Cardiac muscle cell (in vitro differentiated cells and primary cell): Measurements from ENCODE around the gene CKS1B. TPM values are rescaled to one million over a fixed set of nuclear protein-coding genes. Genes with fewer than 3 reads are reported as not detected.

Experiments used
- DNase-seq, 2 donors: peaks; one replicate each; pipeline versions ENCODE4 v3.0.0 to v3.0.0-alpha.2; 2010 to 2017; ENCODE audit warnings: low read depth in 1 of 2, low spot score in 1 of 2
- H3K27ac ChIP-seq: fragments of 200-600 bp; sonication (generic); 2 replicates; pipeline ENCODE4 v1.5.1; 2016
- H3K27me3 ChIP-seq: fragments of 200-600 bp; sonication (generic); 2 replicates; pipeline ENCODE4 v1.6.0; 2016; ENCODE audit warnings: control low read depth
- H3K36me3 ChIP-seq: fragments of 200-600 bp; sonication (generic); 2 replicates; pipeline ENCODE4 v1.5.1; 2016; ENCODE audit warnings: control low read depth
- H3K4me1 ChIP-seq: fragments of 200-600 bp; sonication (generic); 2 replicates; pipeline ENCODE4 v1.8.1; 2017; ENCODE audit warnings: low read depth, mild to moderate bottlenecking, mixed run types
- H3K4me3 ChIP-seq: fragments of 200-600 bp; sonication (generic); 2 replicates; pipeline ENCODE4 v1.5.1; 2016; ENCODE audit warnings: mild to moderate bottlenecking
- H3K9me3 ChIP-seq: fragments of 200-600 bp; sonication (generic); 2 replicates; pipeline ENCODE4 v1.5.1; 2017; ENCODE audit warnings: low read depth, mild to moderate bottlenecking, control low read depth
- polyA plus RNA-seq: library from polyadenylated mRNA; unstranded; fragments of >200 nt; fragmentation: Nextera tagmentation; extraction: Ambion mirVana; gene quantifications from 2 replicates; pipeline ENCODE4 v1.2.1, GENCODE V29; 2016
- total RNA-seq: library from RNA; depleted of rRNA; stranded (reverse); fragments of >200 nt; gene quantifications from 2 replicates; pipeline ENCODE4 v1.2.3, GENCODE V29; 2016
- TF ChIP-seq, protein P1 (sequence below): IDR thresholded peaks from 2 replicates; pipeline ENCODE4 v1.5.1; 2012; ENCODE audit warnings: low read depth, mild to moderate bottlenecking, low read length

CKS1B gene
- total and polyA plus RNA-seq, 2 experiments from 2014 or later = 96.5 to 157 TPM

DNA sequence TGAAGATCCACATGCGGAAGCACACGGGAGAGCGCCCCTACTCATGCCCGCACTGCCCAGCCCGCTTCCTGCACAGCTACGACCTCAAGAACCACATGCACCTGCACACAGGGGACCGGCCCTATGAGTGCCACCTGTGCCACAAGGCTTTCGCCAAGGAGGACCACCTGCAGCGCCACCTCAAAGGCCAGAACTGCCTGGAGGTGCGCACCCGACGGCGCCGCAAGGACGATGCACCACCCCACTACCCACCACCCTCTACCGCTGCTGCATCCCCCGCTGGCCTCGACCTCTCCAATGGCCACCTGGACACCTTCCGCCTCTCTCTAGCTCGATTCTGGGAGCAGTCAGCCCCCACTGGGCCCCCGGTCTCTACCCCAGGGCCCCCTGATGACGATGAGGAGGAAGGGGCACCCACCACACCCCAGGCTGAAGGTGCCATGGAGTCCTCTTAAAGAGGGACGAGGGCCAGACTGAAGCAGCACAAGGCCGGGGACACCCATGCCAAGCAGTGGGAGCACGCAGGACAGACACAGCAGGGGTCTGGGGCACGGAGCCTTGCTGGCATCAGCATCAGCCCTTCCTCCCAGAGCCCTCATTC, 41.9 kb downstream of the CKS1B start:
- H3K4me3 ChIP-seq = no peak overlapping the region
- no peaks in the 10 kb centered on the region for H3K9me3 ChIP-seq
- no peak overlapping the region for H3K27ac ChIP-seq
- DNase-seq = no peak
- H3K27me3 ChIP-seq = no peaks in the 10 kb centered on the region
- TF ChIP-seq, protein P1, sequence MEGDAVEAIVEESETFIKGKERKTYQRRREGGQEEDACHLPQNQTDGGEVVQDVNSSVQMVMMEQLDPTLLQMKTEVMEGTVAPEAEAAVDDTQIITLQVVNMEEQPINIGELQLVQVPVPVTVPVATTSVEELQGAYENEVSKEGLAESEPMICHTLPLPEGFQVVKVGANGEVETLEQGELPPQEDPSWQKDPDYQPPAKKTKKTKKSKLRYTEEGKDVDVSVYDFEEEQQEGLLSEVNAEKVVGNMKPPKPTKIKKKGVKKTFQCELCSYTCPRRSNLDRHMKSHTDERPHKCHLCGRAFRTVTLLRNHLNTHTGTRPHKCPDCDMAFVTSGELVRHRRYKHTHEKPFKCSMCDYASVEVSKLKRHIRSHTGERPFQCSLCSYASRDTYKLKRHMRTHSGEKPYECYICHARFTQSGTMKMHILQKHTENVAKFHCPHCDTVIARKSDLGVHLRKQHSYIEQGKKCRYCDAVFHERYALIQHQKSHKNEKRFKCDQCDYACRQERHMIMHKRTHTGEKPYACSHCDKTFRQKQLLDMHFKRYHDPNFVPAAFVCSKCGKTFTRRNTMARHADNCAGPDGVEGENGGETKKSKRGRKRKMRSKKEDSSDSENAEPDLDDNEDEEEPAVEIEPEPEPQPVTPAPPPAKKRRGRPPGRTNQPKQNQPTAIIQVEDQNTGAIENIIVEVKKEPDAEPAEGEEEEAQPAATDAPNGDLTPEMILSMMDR = no peak
- H3K4me1 ChIP-seq = peaks cover 10% of the 10 kb centered on the region
- peaks cover 3% of the 10 kb centered on the region for H3K36me3 ChIP-seq

- peaks cover 3% of the 10 kb centered on the region for H3K36me3 ChIP-seq
- H3K27me3 ChIP-seq = no peaks in the 10 kb centered on the region
- peaks cover 10% of the 10 kb centered on the region for H3K4me1 ChIP-seq
- TF ChIP-seq, protein P1 = peak; percentile 99
- peak; percentile 87 to 91 for DNase-seq
- H3K9me3 ChIP-seq = no peaks in the 10 kb centered on the region
- H3K4me3 ChIP-seq = peak overlapping the region; percentile 39
- no peak overlapping the region for H3K27ac ChIP-seq
Observed at GRCh38 chr1:155017041-155017945, 42.8 kb downstream of the CKS1B start.

- TF ChIP-seq, protein P1 = no peak
- no peak for DNase-seq
- H3K4me1 ChIP-seq = peaks cover 13% of the 10 kb centered on the region
- no peaks in the 10 kb centered on the region for H3K27me3 ChIP-seq
- H3K4me3 ChIP-seq = no peak overlapping the region
- H3K36me3 ChIP-seq = peaks cover 3% of the 10 kb centered on the region
- H3K9me3 ChIP-seq = no peaks in the 10 kb centered on the region
- no peak overlapping the region for H3K27ac ChIP-seq
Observed at GRCh38 chr1:155017946-155018316, 43.5 kb downstream of the CKS1B start.

GRCh38 chr1:155018617-155019348, 44.3 kb downstream of the CKS1B start:
- Histone ChIP-seq H3K4me1 (peaks cover 17% of the 10 kb centered on the region), H3K36me3 (peaks cover 3% of the 10 kb centered on the region), H3K27me3 (no peaks in the 10 kb centered on the region), H3K9me3 (no peaks in the 10 kb centered on the region), H3K27ac (peak overlapping the region; percentile 45), H3K4me3 (no peak overlapping the region)
- peak in 1 of 2 donors; percentile 30 for DNase-seq
- TF ChIP-seq, protein P1 = no peak

DNA sequence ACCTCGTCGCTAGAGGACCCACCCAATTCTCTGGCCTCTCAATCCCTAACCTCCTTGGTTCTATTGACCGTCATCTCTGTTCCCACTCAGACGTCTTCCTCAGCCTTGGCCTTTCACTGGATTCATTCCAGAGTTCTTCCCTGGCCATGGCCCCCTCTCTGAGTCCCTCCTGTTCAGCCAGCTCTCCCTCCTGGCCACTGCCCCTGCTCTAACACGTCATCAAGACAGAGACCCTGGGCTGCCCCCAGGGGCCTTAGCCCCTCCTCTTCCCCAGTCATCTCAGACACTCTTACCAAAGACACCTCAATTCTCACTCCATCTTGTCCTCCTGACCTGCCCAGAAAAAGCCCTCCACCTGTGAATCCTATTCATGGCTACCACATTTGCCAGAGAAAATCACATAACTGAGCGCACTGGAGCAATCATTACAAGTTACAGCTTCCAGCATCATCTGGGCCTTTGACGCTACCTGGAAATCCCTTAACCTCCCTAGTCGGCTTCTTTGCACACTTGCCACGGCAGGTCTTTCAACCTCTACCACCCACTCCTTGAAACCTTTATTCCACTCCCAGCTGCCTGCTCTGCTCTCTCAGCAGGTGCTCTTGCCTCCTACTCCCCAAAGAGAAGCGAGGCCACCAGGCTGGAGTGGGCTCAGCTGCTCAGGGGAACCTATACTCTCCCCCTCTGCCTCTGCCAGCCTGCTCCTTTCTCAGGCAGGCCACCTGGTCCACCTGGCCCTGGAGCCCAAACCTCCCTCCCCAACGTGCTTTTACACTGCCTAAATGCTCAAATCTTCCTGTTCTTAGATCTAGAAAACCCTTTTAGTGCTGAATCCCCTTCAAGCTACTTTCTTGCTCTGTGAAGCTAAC, 45.1 kb downstream of the CKS1B start:
- peaks cover 17% of the 10 kb centered on the region for H3K4me1 ChIP-seq
- H3K36me3 ChIP-seq = peaks cover 3% of the 10 kb centered on the region
- TF ChIP-seq, protein P1 = no peak
- H3K27ac ChIP-seq = peak overlapping the region; percentile 45
- no peak overlapping the region for H3K4me3 ChIP-seq
- no peaks in the 10 kb centered on the region for H3K9me3 ChIP-seq
- no peaks in the 10 kb centered on the region for H3K27me3 ChIP-seq
- no peak for DNase-seq
